Measurements from ENCODE around the gene GJB4.

The GJB4 gene

GRCh38 chr1:34740161-34740868, 19.2 kb upstream of the GJB4 start:
- FAIRE-seq (no peak), DNase-seq (ENCODE audit: insufficient read length, low spot score) (no peak)
- TF ChIP-seq CTCF (IDR thresholded peaks at IDR 0.05; ENCODE audit: insufficient read depth, missing control alignments), result no peak

- no peak for FAIRE-seq
- DNase-seq (ENCODE audit: insufficient read length, low spot score), result peak; percentile 81
- peak; percentile 79 for TF ChIP-seq CTCF (IDR thresholded peaks at IDR 0.05; ENCODE audit: insufficient read depth, missing control alignments)
Observed at GRCh38 chr1:34742667-34743270, 16.8 kb upstream of the GJB4 start.

- FAIRE-seq, result no peak
Observed at GRCh38 chr1:34743775-34744174, 15.8 kb upstream of the GJB4 start.

GRCh38 chr1:34744851-34745250, 14.7 kb upstream of the GJB4 start:
- DNase-seq (ENCODE audit: insufficient read length, low spot score) (no peak), FAIRE-seq (no peak)
- no peak for TF ChIP-seq CTCF (IDR thresholded peaks at IDR 0.05; ENCODE audit: insufficient read depth, missing control alignments)

More at GRCh38 chr1:34743775-34744174, 15.8 kb upstream of the GJB4 start:
- no peak for TF ChIP-seq CTCF (IDR thresholded peaks at IDR 0.05; ENCODE audit: insufficient read depth, missing control alignments)
- DNase-seq (ENCODE audit: insufficient read length, low spot score), result no peak

GRCh38 chr1:34745666-34746065, 13.9 kb upstream of the GJB4 start:
- DNase-seq (ENCODE audit: insufficient read length, low spot score) (no peak), FAIRE-seq (no peak)
- no peak for TF ChIP-seq CTCF (IDR thresholded peaks at IDR 0.05; ENCODE audit: insufficient read depth, missing control alignments)

- no peak for TF ChIP-seq CTCF (IDR thresholded peaks at IDR 0.05; ENCODE audit: insufficient read depth, missing control alignments)
- no peak for FAIRE-seq
- no peak for DNase-seq (ENCODE audit: insufficient read length, low spot score)
Observed at GRCh38 chr1:34746101-34746500, 13.4 kb upstream of the GJB4 start.
